HG02943 (cell line): ENCODE measurements around the gene BNIP2.
"Not testable (repeated sequence)": the region's sequence is repeated elsewhere in the genome, so short reads cannot be mapped to it uniquely, and the experiment has no call there.

ENCODE experiments used
- ATAC-seq: cut with Tn5 transposase; IDR thresholded peaks from one replicate; pipeline ENCODE4 v1.9.1; 2021; ENCODE audit warnings: mild to moderate bottlenecking, low read depth, moderate library complexity; ENCODE audit not compliant: unreplicated experiment

BNIP2 gene

DNA sequence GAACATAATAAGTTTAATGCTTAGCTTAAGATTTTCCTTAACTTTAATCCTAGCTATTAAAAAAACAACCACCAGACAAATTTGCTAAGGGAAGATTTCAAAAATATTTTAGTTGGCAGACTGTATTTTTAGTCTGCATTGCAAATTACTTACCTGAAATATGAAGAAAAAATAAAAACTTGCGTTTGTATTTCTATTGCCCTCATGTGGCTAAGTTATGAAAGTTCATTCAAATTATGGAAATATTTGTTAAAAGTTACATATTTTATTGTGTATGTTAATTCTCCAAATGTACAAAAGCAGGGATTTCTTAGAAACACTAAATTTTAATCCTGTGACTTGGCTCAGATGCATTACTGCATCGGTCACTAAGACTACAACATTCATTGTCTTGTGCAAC lies 46.8 kb downstream of the BNIP2 start:
- ATAC-seq: no peak

DNA sequence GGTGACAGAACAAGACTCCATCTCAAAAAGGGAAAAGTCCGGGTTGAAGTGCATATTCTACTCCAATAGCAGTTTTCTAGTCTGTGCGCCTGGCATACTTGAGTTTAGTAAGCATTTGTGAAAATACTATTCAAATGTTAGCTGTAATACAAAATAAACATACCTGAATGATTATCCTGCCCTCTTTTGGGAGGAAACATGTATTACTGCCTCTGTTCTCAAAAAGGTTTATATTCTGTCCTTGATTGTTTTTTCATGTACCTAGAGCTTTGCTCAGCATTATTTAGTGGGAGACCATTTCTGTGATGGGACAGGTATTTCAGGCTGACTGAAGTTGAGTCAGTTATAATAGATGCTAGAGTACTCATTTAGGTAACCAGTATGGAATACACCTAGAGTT lies 51.6 kb downstream of the BNIP2 start:
- ATAC-seq: not testable (repeated sequence)

- ATAC-seq: no peak
These were observed 52.9 kb downstream of the BNIP2 start for GRCh38 chr15:59636184-59636583.

DNA sequence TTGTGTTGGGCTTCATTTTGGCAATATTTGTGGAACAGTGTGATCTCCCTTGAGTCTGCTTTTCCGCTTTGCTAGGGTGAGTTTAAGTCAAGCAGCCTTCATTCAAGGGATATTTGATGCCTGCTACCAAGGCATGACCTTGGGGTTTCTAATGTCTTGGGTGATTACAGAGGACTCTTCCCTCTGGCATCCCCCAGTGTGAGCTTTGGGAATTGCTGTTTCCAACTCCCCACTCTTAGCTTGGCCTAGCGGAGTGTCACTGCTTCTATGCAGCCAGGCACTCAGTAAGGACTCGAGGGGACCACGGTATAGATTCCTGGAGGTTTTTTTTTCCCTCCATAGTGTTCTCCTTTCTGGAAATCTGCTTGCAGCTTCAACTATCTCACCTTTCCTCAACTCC lies 56.4 kb downstream of the BNIP2 start:
- ATAC-seq: no peak

DNA sequence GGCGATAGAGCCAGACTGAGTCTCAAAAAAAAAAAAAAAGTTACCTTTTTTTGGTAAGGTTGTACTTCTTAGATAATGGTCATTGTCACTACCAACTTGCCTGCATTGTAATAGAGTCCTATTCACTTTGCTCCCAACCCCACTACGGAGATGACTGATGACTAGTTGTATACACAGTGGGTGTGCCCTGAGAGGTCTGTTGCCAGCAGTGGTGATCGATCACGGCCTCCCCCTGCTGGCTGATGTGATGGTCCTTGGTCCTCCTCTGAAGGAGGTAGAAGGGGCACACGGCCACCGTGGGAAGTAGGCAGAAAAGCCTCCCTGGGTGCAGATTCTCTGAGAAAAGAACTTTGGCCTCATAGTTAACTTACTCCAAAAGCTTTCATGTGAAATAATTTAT lies 66.8 kb downstream of the BNIP2 start:
- ATAC-seq: no peak

GRCh38 chr15:59618406-59618805 lies 70.7 kb downstream of the BNIP2 start:
- no peak for ATAC-seq

DNA sequence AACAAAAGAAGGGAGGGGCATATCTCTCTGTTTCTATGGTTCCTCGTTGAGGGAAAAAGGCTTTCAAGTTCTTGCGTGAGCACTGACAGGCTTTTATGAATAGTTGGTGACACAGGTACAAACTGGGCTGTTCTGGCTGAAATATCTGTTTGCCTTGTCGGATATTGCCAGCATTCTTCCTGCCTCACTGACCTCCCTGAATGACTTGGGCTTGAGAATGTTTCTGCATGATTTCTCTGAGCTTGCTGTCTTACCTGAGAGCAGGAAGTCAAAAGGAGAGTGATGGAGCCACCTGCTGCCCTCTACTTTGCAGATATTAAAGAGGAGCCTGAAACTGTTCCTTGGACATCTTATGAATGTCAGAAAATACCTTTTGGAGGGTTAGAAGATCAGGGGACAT lies 72.7 kb downstream of the BNIP2 start:
- ATAC-seq: no peak

GRCh38 chr15:59615661-59616060 lies 73.5 kb downstream of the BNIP2 start:
- ATAC-seq: no peak

DNA sequence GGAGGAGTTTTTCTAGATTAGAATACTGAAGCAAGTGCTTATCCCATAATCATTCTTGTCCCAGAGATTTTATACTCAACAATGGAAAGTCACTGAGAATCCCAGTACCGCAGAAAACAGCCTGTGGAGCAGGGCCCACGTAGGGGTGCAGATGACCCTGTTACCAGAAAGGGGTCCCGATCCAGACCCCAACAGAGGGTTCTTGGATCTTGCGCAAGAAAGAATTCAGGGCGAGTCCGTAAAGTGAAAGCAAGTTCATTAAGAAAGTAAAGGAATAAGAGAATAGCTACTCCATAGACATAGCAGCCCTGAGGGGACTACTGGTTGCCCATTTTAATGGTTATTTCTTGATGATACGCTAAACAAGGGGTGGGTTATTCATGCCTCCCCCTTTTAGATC lies 75.0 kb downstream of the BNIP2 start:
- no peak for ATAC-seq

DNA sequence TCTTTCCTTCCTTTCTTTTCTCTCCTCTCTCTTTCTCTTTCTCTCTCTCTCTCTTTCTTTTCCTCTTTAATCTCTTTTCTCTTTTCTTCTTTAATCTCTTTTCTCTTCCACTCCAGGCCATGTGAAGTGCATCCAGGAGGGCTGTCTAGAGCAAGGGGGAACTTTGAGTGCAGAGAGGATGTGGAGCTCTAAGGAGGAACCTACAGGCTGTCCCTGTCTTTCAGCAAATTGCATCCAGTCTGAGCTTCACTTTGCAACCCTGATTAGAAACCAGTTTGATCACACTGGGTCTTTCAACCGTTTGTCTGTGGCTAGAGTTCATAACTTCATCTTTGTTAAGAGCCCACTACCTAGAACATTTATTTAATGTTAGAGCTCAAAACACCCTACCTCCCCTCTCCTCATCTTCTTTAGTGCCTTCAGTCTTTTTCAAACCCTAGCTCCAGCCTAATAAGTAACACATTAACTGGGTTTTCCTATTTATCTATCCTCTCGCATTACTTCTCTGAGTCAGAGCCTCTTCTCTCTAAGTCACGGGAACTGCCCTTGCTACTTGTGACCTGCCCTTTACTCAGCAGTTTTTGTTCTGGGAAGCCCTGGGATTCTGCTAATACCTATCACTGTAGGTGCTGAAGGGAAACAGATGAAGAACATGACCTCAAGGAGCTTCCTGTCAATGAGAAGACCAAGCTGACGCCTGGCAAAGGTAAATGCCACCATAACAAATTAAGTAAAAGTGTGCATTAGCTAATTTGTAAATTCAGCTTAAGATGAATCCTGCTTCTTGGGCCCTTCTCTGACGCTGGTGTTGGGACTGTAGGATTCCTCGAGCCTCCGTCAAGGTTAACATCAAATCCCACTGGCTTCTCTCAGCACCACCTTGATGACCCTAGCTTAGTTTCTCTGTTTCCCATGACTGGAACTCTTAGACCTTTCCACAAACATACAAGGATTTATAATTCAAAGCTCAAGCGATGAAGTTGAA lies 77.6 kb downstream of the BNIP2 start, which contains the start of gene GCNT3:
TSS of gene GCNT3 (plus strand) at position 508 of the 985 bp plus-strand sequence. CDS start 6,456 bp downstream, outside the sequence.
- ATAC-seq: no peak

- no peak for ATAC-seq
These were observed 79.1 kb downstream of the BNIP2 start for GRCh38 chr15:59609730-59610712.
